Epithelial cell of proximal tubule (primary cell): ENCODE results near the gene JOSD2. TPM values are rescaled to one million over a fixed set of nuclear protein-coding genes. Genes with fewer than 3 reads are reported as not detected.
A peak's percentile ranks its signal among the peaks of the same experiment; 100 is the strongest.

Experiments used
- DNase-seq: peaks from one replicate; pipeline ENCODE4 v3.0.0-alpha.2; 2011; ENCODE audit warnings: low read depth
- H3K4me3 ChIP-seq: 2 replicates; pipeline ENCODE4 v1.5.1; 2011; ENCODE audit warnings: low read depth, mild to moderate bottlenecking, low read length
- total RNA-seq: library from RNA; depleted of rRNA; stranded (reverse); fragments of >200 nt; gene quantifications from 2 replicates; pipeline ENCODE4 v1.2.3, GENCODE V29; 2015
- TF ChIP-seq, protein P1 (sequence below): conservative IDR thresholded peaks from 2 replicates; pipeline ENCODE4 v1.5.1; 2012; ENCODE audit warnings: low read depth, mild to moderate bottlenecking, low read length

The JOSD2 gene
- total RNA-seq, 1 donor from 2014 or later, result 16.1 TPM

DNA sequence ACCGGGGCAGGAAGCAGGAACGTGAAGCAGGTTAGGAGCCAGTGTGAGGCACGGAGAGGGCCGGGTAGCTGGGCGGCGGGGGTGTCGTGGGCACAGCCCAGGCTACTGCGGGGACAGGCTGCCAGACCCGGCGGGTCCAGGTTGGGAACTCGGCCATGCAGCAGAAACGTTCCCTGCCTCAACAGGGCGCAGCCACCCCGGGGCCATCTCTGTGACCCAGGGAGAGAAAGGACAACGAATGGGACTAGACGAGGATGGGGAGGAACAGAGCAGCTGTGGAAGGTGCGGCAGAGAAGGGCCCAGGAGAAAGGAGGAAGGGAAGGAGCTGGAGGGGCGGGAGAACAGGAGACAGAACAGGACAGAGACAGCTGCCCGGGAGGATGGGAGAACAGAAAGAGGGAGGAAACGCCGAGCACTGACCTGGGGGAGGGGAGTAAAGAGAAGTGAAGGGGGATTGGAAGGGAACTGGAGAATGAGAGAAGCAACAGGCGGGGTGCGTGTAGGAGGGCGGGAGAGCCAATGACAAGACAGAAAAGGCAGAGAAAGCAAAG, 21.5 kb downstream of the JOSD2 start:
- TF ChIP-seq, protein P1, sequence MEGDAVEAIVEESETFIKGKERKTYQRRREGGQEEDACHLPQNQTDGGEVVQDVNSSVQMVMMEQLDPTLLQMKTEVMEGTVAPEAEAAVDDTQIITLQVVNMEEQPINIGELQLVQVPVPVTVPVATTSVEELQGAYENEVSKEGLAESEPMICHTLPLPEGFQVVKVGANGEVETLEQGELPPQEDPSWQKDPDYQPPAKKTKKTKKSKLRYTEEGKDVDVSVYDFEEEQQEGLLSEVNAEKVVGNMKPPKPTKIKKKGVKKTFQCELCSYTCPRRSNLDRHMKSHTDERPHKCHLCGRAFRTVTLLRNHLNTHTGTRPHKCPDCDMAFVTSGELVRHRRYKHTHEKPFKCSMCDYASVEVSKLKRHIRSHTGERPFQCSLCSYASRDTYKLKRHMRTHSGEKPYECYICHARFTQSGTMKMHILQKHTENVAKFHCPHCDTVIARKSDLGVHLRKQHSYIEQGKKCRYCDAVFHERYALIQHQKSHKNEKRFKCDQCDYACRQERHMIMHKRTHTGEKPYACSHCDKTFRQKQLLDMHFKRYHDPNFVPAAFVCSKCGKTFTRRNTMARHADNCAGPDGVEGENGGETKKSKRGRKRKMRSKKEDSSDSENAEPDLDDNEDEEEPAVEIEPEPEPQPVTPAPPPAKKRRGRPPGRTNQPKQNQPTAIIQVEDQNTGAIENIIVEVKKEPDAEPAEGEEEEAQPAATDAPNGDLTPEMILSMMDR, result no peak
- no peak for DNase-seq

GRCh38 chr19:50488389-50489194, 22.4 kb downstream of the JOSD2 start:
- TF ChIP-seq, protein P1, result no peak
- no peak for DNase-seq
- H3K4me3 ChIP-seq, result no peak overlapping the region

More for the DNA sequence above, 21.5 kb downstream of the JOSD2 start:
- no peak overlapping the region for H3K4me3 ChIP-seq

- DNase-seq, result no peak
Observed at GRCh38 chr19:50486823-50487515, 24.0 kb downstream of the JOSD2 start.

GRCh38 chr19:50485284-50485955, 25.6 kb downstream of the JOSD2 start:
- TF ChIP-seq, protein P1, result no peak
- DNase-seq, result no peak
- no peak overlapping the region for H3K4me3 ChIP-seq

More at GRCh38 chr19:50486823-50487515, 24.0 kb downstream of the JOSD2 start:
- H3K4me3 ChIP-seq, result no peak overlapping the region
- TF ChIP-seq, protein P1, result peak; percentile 63

DNA sequence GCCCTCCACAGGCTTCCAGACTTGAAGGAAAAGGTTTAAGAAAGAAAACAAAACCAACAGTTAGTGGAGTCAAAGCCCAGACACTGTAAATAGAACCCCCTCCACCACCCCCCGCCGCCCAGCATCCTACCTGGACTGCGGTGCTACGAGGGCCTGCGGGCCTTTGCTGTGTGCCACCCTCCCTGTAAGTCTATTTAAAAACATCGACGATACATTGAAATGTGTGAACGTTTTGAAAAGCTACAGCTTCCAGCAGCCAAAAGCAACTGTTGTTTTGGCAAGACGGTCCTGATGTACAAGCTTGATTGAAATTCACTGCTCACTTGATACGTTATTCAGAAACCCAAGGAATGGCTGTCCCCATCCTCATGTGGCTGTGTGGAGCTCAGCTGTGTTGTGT, 28.1 kb downstream of the JOSD2 start:
- H3K4me3 ChIP-seq, result no peak overlapping the region
- no peak for DNase-seq
- TF ChIP-seq, protein P1, result no peak

DNA sequence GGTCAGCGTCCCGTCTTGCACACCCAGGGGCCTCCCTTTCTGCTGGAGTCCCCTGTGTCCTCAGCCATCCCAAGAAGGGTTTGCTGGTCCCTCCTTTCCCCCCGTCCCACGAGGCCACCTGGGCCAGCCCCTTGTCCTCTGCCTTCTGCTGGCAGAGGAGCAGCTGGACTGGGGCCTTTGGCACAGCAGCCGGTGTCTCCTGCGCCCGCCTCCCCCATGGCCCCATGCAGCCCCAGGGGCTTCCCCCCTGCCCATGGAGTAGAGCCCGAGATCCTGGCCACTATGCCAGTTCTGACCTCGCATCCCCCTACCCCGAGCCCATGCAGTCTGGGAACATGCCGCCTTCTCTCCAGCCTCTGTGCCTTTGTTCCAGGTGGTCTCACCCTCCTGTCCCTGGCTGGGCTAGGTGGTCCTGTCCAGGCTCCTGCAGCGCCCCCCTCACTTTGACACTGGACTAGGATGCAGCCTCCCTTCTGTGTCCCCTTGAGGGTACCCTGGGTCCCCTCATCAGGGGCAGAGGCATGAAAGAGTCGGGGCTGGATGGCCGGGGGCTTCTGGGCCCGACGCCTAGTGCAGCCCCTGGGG, 28.6 kb downstream of the JOSD2 start:
- DNase-seq, result no peak
- TF ChIP-seq, protein P1, result no peak
- H3K4me3 ChIP-seq, result no peak overlapping the region
